GM10266 (cell line): Measurements from ENCODE around the gene COQ8A.

Experiments
- DNase-seq: peaks from one replicate; pipeline ENCODE4 v3.0.0; 2012; ENCODE audit errors: extremely low spot score
- CTCF ChIP-seq: IDR thresholded peaks from 2 replicates; pipeline ENCODE4 v1.5.1; 2012; ENCODE audit warnings: mild to moderate bottlenecking, low read depth; ENCODE audit not compliant: control insufficient read depth, insufficient read depth; ENCODE audit errors: missing control alignments

The COQ8A gene

GRCh38 chr1:226974544-226975258, 34.6 kb downstream of the COQ8A start:
- no peak for TF ChIP-seq CTCF
- DNase-seq = no peak

- no peak for TF ChIP-seq CTCF
- no peak for DNase-seq
These were observed 35.5 kb downstream of the COQ8A start for GRCh38 chr1:226975259-226976250.

- no peak for DNase-seq
- TF ChIP-seq CTCF = no peak
These were observed 36.3 kb downstream of the COQ8A start for GRCh38 chr1:226976276-226976977.

- no peak for DNase-seq
- no peak for TF ChIP-seq CTCF
These were observed 37.0 kb downstream of the COQ8A start for GRCh38 chr1:226976978-226977642.

- TF ChIP-seq CTCF = no peak
- DNase-seq = no peak
These were observed 37.7 kb downstream of the COQ8A start for GRCh38 chr1:226977643-226978431.

- no peak for TF ChIP-seq CTCF
- no peak for DNase-seq
These were observed 38.5 kb downstream of the COQ8A start for GRCh38 chr1:226978432-226979114.
